RWPE1 (cell line): Measurements from ENCODE around the gene INSR.
"Not testable (repeated sequence)": the region's sequence is repeated elsewhere in the genome, so short reads cannot be mapped to it uniquely, and the experiment has no call there.

ENCODE experiments used
- CTCF ChIA-PET: fragments of 350-600 bp; sonication (Branson Sonifier 250); formaldehyde crosslinking; extraction: SDS; loops from one replicate; lab custom pipeline; 2021; lab: Yijun Ruan, JAX
- POLR2A ChIA-PET: fragments of 400-600 bp; formaldehyde crosslinking; extraction: SDS; loops from one replicate; lab custom pipeline; 2020; ENCODE audit warnings: antibody characterized with exemption; ENCODE audit not compliant: low non-redundant PET; lab: Yijun Ruan, JAX
- DNase-seq: peaks from one replicate; pipeline ENCODE4 v3.0.0; 2012; ENCODE audit warnings: low spot score
- H3K27ac ChIP-seq: fragments of 450-650 bp; 2 replicates; pipeline ENCODE4 v1.5.1; 2017
- CTCF ChIP-seq: fragments of 450-650 bp; conservative IDR thresholded peaks from 2 replicates; pipeline ENCODE4 v1.5.1; 2017; ENCODE audit warnings: low read depth, mild to moderate bottlenecking

The INSR gene

GRCh38 chr19:7312816-7313215, 18.6 kb upstream of the INSR start:
- no peak for TF ChIP-seq CTCF
- no peak overlapping the region for H3K27ac ChIP-seq
- ChIA-PET CTCF (interaction anchor here (0.5 kb wide), 1 partner anchor 16 kb away, joined by 4 read pairs; no protein-coding TSS in a partner anchor), POLR2A (no interaction called here)
- DNase-seq, result no peak

DNA sequence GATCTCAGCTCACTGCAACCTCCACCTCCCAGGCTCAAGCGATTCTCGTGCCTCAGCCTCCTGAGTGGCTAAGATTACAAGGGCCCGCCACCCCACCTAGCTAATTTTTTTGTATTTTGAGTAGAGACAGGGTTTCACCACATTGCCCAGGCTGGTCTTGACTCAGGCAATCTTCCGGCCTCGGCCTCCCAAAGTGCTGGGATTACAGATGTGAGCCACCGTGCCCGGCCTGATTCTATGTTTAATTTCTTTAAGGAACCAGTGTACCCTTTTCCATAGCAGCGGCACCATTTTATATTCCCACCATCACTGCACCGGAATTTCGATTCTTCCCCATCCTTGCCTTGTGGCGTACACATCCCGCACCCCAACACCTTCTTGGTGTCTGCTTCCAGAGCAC, 17.7 kb upstream of the INSR start:
- CTCF ChIA-PET, result interaction anchor here (0.6 kb wide), 1 partner anchor 47 kb away, joined by 5 read pairs; no protein-coding TSS in a partner anchor
- no peak for TF ChIP-seq CTCF
- no peak for DNase-seq
- H3K27ac ChIP-seq, result no peak overlapping the region
- POLR2A ChIA-PET, result interaction anchor here (0.6 kb wide), 1 partner anchor 21 kb away, joined by 11 read pairs; no protein-coding TSS in a partner anchor

DNA sequence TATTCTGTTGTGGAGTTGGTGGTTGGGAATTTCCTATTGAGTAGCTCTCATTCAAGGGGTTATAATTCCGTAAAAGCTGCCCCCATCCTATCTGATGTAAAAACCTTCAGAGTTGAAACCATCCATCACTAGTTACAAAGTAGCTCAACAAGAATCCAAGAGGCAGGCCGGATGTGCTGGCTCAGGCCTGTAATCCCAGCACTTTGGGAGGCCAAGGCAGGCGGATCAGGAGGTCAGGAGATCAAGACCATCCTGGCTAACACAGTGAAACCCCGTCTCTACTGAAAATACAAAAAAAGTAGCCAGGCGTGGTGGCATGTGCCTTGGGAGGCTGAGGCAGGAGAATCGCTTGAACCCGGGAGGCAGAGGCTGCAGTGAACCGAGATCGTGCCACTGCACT, 14.1 kb upstream of the INSR start:
- POLR2A ChIA-PET, CTCF ChIA-PET: not testable (repeated sequence)

GRCh38 chr19:7307590-7308218, 13.5 kb upstream of the INSR start:
- CTCF ChIA-PET, result interaction anchor here (0.6 kb wide), 1 partner anchor 1945 kb away, joined by 4 read pairs; no protein-coding TSS in a partner anchor
- POLR2A ChIA-PET, result no interaction called here
- no peak for DNase-seq

More for the DNA sequence above, 14.1 kb upstream of the INSR start:
- not testable (repeated sequence) for H3K27ac ChIP-seq, DNase-seq

DNA sequence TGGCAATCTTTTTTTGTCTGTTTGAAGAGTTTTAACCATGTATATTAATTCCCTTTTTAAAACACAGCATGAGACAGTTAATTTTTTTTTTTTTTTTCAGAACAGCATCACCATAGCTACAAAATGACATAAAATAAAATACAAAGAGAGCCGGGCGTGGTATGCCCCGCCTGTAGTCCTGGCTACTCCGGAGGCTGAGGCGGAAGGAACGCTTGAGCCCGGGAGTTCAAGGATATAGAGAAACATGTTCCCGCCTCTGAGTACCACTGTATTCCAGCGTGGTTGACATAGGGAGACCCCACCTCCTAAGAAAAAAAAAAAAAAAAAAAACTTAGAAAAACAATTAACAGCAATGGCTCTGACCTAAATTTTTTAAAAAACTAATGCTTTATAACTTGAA, 10.0 kb upstream of the INSR start:
- H3K27ac ChIP-seq, result no peak overlapping the region
- ChIA-PET POLR2A (no interaction called here), CTCF (no interaction called here)
- no peak for DNase-seq
- no peak for TF ChIP-seq CTCF

More at GRCh38 chr19:7307590-7308218, 13.5 kb upstream of the INSR start:
- TF ChIP-seq CTCF, result no peak
- H3K27ac ChIP-seq, result no peak overlapping the region

DNA sequence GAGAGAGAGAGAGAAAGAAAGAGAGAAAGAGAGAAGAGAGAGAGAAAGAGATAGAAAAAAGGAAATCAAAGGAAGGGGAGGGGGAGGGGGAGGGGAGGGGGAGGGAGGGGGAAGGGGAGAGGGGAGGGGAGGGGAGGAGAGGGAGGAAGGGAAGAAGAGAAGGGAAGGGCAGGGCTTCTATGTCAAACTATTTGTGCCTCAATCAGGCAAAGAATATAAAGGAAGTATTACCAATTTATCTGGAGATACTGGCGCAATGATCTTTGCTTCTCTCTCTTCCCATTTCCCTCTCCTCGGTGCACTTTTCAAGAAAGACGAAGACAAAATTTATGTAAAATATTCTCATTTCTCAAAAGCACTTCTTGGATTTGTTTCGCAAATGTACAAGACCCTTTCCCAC, 9.3 kb upstream of the INSR start:
- CTCF ChIA-PET, result no interaction called here
- no peak for DNase-seq
- H3K27ac ChIP-seq, result no peak overlapping the region
- POLR2A ChIA-PET, result no interaction called here
- TF ChIP-seq CTCF, result no peak

DNA sequence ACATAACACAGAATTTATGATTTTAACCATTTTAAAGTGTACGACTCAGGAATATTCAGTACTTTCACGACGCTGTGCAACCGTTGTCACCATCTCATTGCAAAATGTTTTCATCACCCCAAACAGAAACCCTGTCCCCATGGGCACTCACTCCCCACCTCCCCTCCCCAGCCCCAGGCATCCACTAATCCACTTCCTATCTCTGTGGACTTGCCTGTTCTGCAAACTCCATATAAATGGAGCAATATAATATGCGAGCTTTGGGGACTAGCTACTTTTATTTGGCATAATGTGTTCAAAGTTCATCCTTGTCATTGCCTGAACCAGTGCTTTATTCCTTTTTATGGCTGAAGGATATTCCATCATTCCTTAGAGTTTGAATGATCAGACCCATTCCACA, 7.3 kb upstream of the INSR start:
- no peak for TF ChIP-seq CTCF
- ChIA-PET POLR2A (no interaction called here), CTCF (no interaction called here)
- H3K27ac ChIP-seq, result no peak overlapping the region
- DNase-seq, result no peak
